GM21381 (cell line): ENCODE measurements around the gene CACNA1C.
"Not testable (repeated sequence)": the region's sequence is repeated elsewhere in the genome, so short reads cannot be mapped to it uniquely, and the experiment has no call there.

Experiments
- ATAC-seq: cut with Tn5 transposase; IDR thresholded peaks from one replicate; pipeline ENCODE4 v1.9.1; 2021; ENCODE audit warnings: mild to moderate bottlenecking, moderate library complexity; ENCODE audit not compliant: unreplicated experiment

The CACNA1C gene

GRCh38 chr12:2074792-2075191 lies 22.0 kb downstream of the CACNA1C start:
- no peak for ATAC-seq

GRCh38 chr12:2075508-2076195 lies 22.9 kb downstream of the CACNA1C start:
- no peak for ATAC-seq

GRCh38 chr12:2076196-2076570 lies 23.4 kb downstream of the CACNA1C start:
- ATAC-seq: no peak

GRCh38 chr12:2076728-2077127 lies 23.9 kb downstream of the CACNA1C start:
- ATAC-seq: no peak

- ATAC-seq: no peak
Measured at GRCh38 chr12:2080604-2081003, 27.8 kb downstream of the CACNA1C start.

GRCh38 chr12:2082321-2082720 lies 29.5 kb downstream of the CACNA1C start:
- no peak for ATAC-seq

- no peak for ATAC-seq
Measured at GRCh38 chr12:2083008-2083407, 30.2 kb downstream of the CACNA1C start.

GRCh38 chr12:2083561-2083960 lies 30.8 kb downstream of the CACNA1C start:
- ATAC-seq: no peak

GRCh38 chr12:2084553-2085296 lies 31.9 kb downstream of the CACNA1C start:
- ATAC-seq: no peak

GRCh38 chr12:2092354-2092753 lies 39.6 kb downstream of the CACNA1C start:
- ATAC-seq: no peak

GRCh38 chr12:2092890-2093289 lies 40.1 kb downstream of the CACNA1C start:
- no peak for ATAC-seq

GRCh38 chr12:2094597-2094996 lies 41.8 kb downstream of the CACNA1C start:
- ATAC-seq: no peak

GRCh38 chr12:2095878-2096277 lies 43.1 kb downstream of the CACNA1C start:
- ATAC-seq: no peak

GRCh38 chr12:2097617-2098016 lies 44.8 kb downstream of the CACNA1C start:
- no peak for ATAC-seq

- ATAC-seq: no peak
Measured at GRCh38 chr12:2098852-2099251, 46.1 kb downstream of the CACNA1C start.

- ATAC-seq: no peak
Measured at GRCh38 chr12:2099595-2099994, 46.8 kb downstream of the CACNA1C start.

- no peak for ATAC-seq
Measured at GRCh38 chr12:2101359-2101758, 48.6 kb downstream of the CACNA1C start.

GRCh38 chr12:2101771-2102170 lies 49.0 kb downstream of the CACNA1C start:
- no peak for ATAC-seq

GRCh38 chr12:2102736-2103135 lies 49.9 kb downstream of the CACNA1C start:
- not testable (repeated sequence) for ATAC-seq

GRCh38 chr12:2105387-2105786 lies 52.6 kb downstream of the CACNA1C start:
- not testable (repeated sequence) for ATAC-seq

GRCh38 chr12:2108166-2108565 lies 55.4 kb downstream of the CACNA1C start:
- ATAC-seq: no peak

GRCh38 chr12:2108975-2109671 lies 56.3 kb downstream of the CACNA1C start:
- ATAC-seq: no peak
